ENCODE data around the gene RING1. TPM values are rescaled to one million over a fixed set of nuclear protein-coding genes. Genes with fewer than 3 reads are reported as not detected.
"Not testable (repeated sequence)": the region's sequence is repeated elsewhere in the genome, so short reads cannot be mapped to it uniquely, and the experiment has no call there.

RING1 gene
- total RNA-seq, 1 donor from 2014 or later: 30.8 TPM

- Histone ChIP-seq H3K27me3 (ENCODE audit: insufficient read depth, low read length) (peaks cover 3% of the 10 kb centered on the region), H3K36me3 (ENCODE audit: insufficient read depth, low read length) (no peaks in the 10 kb centered on the region), H3K4me2 (ENCODE audit: low read length) (no peak overlapping the region), H3K4me3 (ENCODE audit: insufficient read depth, low read depth, low read length) (no peak overlapping the region), H3K4me1 (ENCODE audit: insufficient read depth, low read length) (peaks cover 4% of the 10 kb centered on the region), H3K27ac (ENCODE audit: low read depth, low read length) (no peak overlapping the region), H2AFZ (ENCODE audit: low read depth, low read length) (no peak overlapping the region), H3K9ac (ENCODE audit: low read length) (no peak overlapping the region), H4K20me1 (ENCODE audit: insufficient read depth, low read length) (no peaks in the 10 kb centered on the region), H3K9me3 (ENCODE audit: insufficient read depth, low read depth, low read length) (no peaks in the 10 kb centered on the region), H3K79me2 (ENCODE audit: insufficient read depth, low read length) (no peaks in the 10 kb centered on the region)
- Mint-ChIP-seq H3K4me3 (ENCODE audit: unreplicated experiment) (no peak overlapping the region), H3K4me1 (ENCODE audit: low read depth, unreplicated experiment) (peaks cover 4% of the 10 kb centered on the region), H3K27ac (ENCODE audit: unreplicated experiment) (no peak overlapping the region), H3K36me3 (ENCODE audit: low read depth, unreplicated experiment) (no peaks in the 10 kb centered on the region), H3K9me3 (ENCODE audit: unreplicated experiment) (peaks cover 4% of the 10 kb centered on the region), H3K27me3 (ENCODE audit: low read depth, unreplicated experiment) (peaks cover 51% of the 10 kb centered on the region)
- FAIRE-seq (no peak), DNase-seq (ENCODE audit: low read depth) (no peak)
- TF ChIP-seq, protein P1, sequence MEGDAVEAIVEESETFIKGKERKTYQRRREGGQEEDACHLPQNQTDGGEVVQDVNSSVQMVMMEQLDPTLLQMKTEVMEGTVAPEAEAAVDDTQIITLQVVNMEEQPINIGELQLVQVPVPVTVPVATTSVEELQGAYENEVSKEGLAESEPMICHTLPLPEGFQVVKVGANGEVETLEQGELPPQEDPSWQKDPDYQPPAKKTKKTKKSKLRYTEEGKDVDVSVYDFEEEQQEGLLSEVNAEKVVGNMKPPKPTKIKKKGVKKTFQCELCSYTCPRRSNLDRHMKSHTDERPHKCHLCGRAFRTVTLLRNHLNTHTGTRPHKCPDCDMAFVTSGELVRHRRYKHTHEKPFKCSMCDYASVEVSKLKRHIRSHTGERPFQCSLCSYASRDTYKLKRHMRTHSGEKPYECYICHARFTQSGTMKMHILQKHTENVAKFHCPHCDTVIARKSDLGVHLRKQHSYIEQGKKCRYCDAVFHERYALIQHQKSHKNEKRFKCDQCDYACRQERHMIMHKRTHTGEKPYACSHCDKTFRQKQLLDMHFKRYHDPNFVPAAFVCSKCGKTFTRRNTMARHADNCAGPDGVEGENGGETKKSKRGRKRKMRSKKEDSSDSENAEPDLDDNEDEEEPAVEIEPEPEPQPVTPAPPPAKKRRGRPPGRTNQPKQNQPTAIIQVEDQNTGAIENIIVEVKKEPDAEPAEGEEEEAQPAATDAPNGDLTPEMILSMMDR (IDR thresholded peaks at IDR 0.05; ENCODE audit: insufficient read depth, low read depth, low read length): no peak
- TF ChIP-seq EZH2 (IDR thresholded peaks at IDR 0.05; ENCODE audit: insufficient read depth, low read length): no peak
These were observed 9.4 kb downstream of the RING1 start for GRCh38 chr6:33217681-33218080.

- not testable (repeated sequence) for H3K36me3 Mint-ChIP-seq (ENCODE audit: low read depth, unreplicated experiment); H3K4me1 Mint-ChIP-seq (ENCODE audit: low read depth, unreplicated experiment); DNase-seq (ENCODE audit: low read depth); H3K4me1 ChIP-seq (ENCODE audit: insufficient read depth, low read length); H3K4me2 ChIP-seq (ENCODE audit: low read length); H3K79me2 ChIP-seq (ENCODE audit: insufficient read depth, low read length); H3K27ac Mint-ChIP-seq (ENCODE audit: unreplicated experiment); H3K36me3 ChIP-seq (ENCODE audit: insufficient read depth, low read length); FAIRE-seq; H3K4me3 ChIP-seq (ENCODE audit: insufficient read depth, low read depth, low read length); H3K9ac ChIP-seq (ENCODE audit: low read length); H3K9me3 Mint-ChIP-seq (ENCODE audit: unreplicated experiment); H3K27ac ChIP-seq (ENCODE audit: low read depth, low read length); H3K9me3 ChIP-seq (ENCODE audit: insufficient read depth, low read depth, low read length); H2AFZ ChIP-seq (ENCODE audit: low read depth, low read length); H4K20me1 ChIP-seq (ENCODE audit: insufficient read depth, low read length); H3K4me3 Mint-ChIP-seq (ENCODE audit: unreplicated experiment)
- H3K27me3 ChIP-seq (ENCODE audit: insufficient read depth, low read length): peaks cover 20% of the 10 kb centered on the region
- H3K27me3 Mint-ChIP-seq (ENCODE audit: low read depth, unreplicated experiment): peaks cover 14% of the 10 kb centered on the region
These were observed 18.3 kb downstream of the RING1 start for GRCh38 chr6:33226503-33227120.

DNA sequence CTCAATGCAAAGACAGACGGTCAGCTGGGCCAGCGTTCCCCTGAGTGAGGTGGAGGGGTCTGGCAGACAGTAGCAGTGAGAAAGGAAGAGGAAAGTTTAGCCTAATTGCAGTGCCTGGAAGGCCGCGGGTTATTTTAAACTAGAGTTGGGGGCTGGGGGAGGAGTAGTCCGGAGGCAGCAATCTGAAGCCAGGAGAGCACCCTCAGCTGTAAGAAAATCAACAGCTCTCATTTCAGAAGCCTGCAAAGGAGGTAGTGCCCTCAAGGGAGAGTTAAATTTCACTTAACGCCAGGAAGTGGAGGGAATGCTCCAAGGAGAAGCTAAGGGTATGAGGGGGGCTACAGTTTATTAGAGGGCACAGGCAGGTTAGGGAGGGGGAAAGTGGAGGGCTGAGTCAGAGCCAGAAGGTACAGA, 26.9 kb downstream of the RING1 start:
- H3K4me1 ChIP-seq (ENCODE audit: insufficient read depth, low read length): no peaks in the 10 kb centered on the region
- no peak overlapping the region for H3K9ac ChIP-seq (ENCODE audit: low read length)
- Mint-ChIP-seq H3K36me3 (ENCODE audit: low read depth, unreplicated experiment) (no peaks in the 10 kb centered on the region), H3K27ac (ENCODE audit: unreplicated experiment) (no peak overlapping the region), H3K9me3 (ENCODE audit: unreplicated experiment) (peaks cover 2% of the 10 kb centered on the region), H3K27me3 (ENCODE audit: low read depth, unreplicated experiment) (peaks cover 46% of the 10 kb centered on the region), H3K4me3 (ENCODE audit: unreplicated experiment) (no peak overlapping the region), H3K4me1 (ENCODE audit: low read depth, unreplicated experiment) (no peaks in the 10 kb centered on the region)
- no peak overlapping the region for H2AFZ ChIP-seq (ENCODE audit: low read depth, low read length)
- peaks cover 29% of the 10 kb centered on the region for H3K27me3 ChIP-seq (ENCODE audit: insufficient read depth, low read length)
- H3K27ac ChIP-seq (ENCODE audit: low read depth, low read length): no peak overlapping the region
- TF ChIP-seq EZH2 (IDR thresholded peaks at IDR 0.05; ENCODE audit: insufficient read depth, low read length): no peak
- TF ChIP-seq, protein P1 (IDR thresholded peaks at IDR 0.05; ENCODE audit: insufficient read depth, low read depth, low read length): no peak
- no peaks in the 10 kb centered on the region for H4K20me1 ChIP-seq (ENCODE audit: insufficient read depth, low read length)
- FAIRE-seq: no peak
- no peak for DNase-seq (ENCODE audit: low read depth)
- H3K9me3 ChIP-seq (ENCODE audit: insufficient read depth, low read depth, low read length): no peaks in the 10 kb centered on the region
- no peak overlapping the region for H3K4me2 ChIP-seq (ENCODE audit: low read length)
- no peak overlapping the region for H3K4me3 ChIP-seq (ENCODE audit: insufficient read depth, low read depth, low read length)
- H3K36me3 ChIP-seq (ENCODE audit: insufficient read depth, low read length): no peaks in the 10 kb centered on the region
- no peaks in the 10 kb centered on the region for H3K79me2 ChIP-seq (ENCODE audit: insufficient read depth, low read length)

Data from astrocyte (in vitro differentiated cells and primary cell).